Endothelial cell of umbilical vein (primary cell): ENCODE measurements around the gene TMEM135. TPM values are rescaled to one million over a fixed set of nuclear protein-coding genes. Genes with fewer than 3 reads are reported as not detected.

Experiments used
- BruUV-seq: library from RNA; stranded (reverse); fragments of 400-500 nt; replicated peaks from 2 replicates; lab custom pipeline; 2021; lab: Mats Ljungman, UMichigan
- CTCF ChIA-PET: fragments of 300-600, 350-600 bp; sonication (Branson Sonifier 250); formaldehyde crosslinking; loops from one replicate; lab custom pipeline; 2021; ENCODE audit warnings: antibody characterized with exemption, inconsistent platforms; lab: Charles Lee
- POLR2A ChIA-PET: fragments of 300-600, 350-600 bp; sonication (Branson Sonifier 250); formaldehyde crosslinking; loops from one replicate; lab custom pipeline; 2021; ENCODE audit warnings: antibody characterized with exemption, inconsistent platforms; lab: Charles Lee
- DNase-seq: peaks from one replicate; pipeline ENCODE4 v3.0.0-alpha.2; 2011; ENCODE audit warnings: low read depth, low spot score
- FAIRE-seq: peaks from 2 replicates; lab custom pipeline; 2011; peaks lifted over from hg19 to GRCh38; lab: Jason Lieb, UNC
- H2AFZ ChIP-seq: 2 replicates; pipeline ENCODE4 v1.6.0; 2012; ENCODE audit warnings: low read depth, low read length, control low read depth, inconsistent platforms
- H3K27ac ChIP-seq: 2 replicates; pipeline ENCODE4 v1.5.1; 2011; ENCODE audit warnings: low read depth, mild to moderate bottlenecking, control low read depth, low read length, moderate library complexity; ENCODE audit not compliant: insufficient read depth
- H3K27me3 ChIP-seq, 2 experiments: 2 replicates each; pipeline versions ENCODE4 v1.6.0 to v1.6.1; 2011; ENCODE audit warnings: low read length in 2 of 2, mixed read lengths in 1 of 2; ENCODE audit not compliant: control insufficient read depth in 2 of 2, insufficient read depth in 2 of 2
- H3K36me3 ChIP-seq, 2 experiments: 2 replicates in 1 of 2; 3 replicates in 1 of 2; pipeline ENCODE4 v1.5.1; 2011; ENCODE audit warnings: low read length in 2 of 2, mild to moderate bottlenecking in 1 of 2, moderate library complexity in 1 of 2; ENCODE audit not compliant: control insufficient read depth in 2 of 2, insufficient read depth in 2 of 2; ENCODE audit errors: extremely low read depth in 1 of 2
- H3K4me1 ChIP-seq: 3 replicates; pipeline ENCODE4 v1.5.1; 2011; ENCODE audit warnings: mild to moderate bottlenecking, low read length; ENCODE audit not compliant: control insufficient read depth, insufficient read depth; ENCODE audit errors: extremely low read depth
- H3K4me2 ChIP-seq: 2 replicates; pipeline ENCODE4 v1.6.1; 2011; ENCODE audit warnings: low read length, control low read depth, mixed read lengths; ENCODE audit not compliant: insufficient read depth
- H3K4me3 ChIP-seq, 3 experiments: fragments of 200-600 bp in 1 of 3; sonication (generic), shearing (Covaris generic) in 1 of 3; replicated peaks in 1 of 3; 2 replicates each; pipeline ENCODE4 v1.5.1; 2011 to 2016; ENCODE audit warnings: control low read depth in 3 of 3, low read length in 3 of 3, mild to moderate bottlenecking in 2 of 3, inconsistent platforms in 1 of 3, low read depth in 1 of 3, moderate library complexity in 1 of 3; ENCODE audit not compliant: insufficient read depth in 1 of 3
- H3K79me2 ChIP-seq: 2 replicates; pipeline ENCODE4 v1.6.0; 2012; ENCODE audit warnings: low read length, inconsistent platforms; ENCODE audit not compliant: control insufficient read depth, insufficient read depth
- H3K9ac ChIP-seq: replicated peaks from 2 replicates; pipeline ENCODE3; 2011; ENCODE audit warnings: low read length, control low read depth; ENCODE audit not compliant: insufficient read depth; ENCODE audit errors: extremely low read depth
- H3K9me1 ChIP-seq: replicated peaks from 3 replicates; pipeline ENCODE4 v1.6.0; 2011; ENCODE audit warnings: mild to moderate bottlenecking, low read length; ENCODE audit not compliant: control insufficient read depth, insufficient read depth; ENCODE audit errors: extremely low read depth
- H3K9me3 ChIP-seq: replicated peaks from 2 replicates; pipeline ENCODE4 v1.5.1; 2012; ENCODE audit warnings: low read length, inconsistent platforms; ENCODE audit not compliant: control insufficient read depth, insufficient read depth
- H4K20me1 ChIP-seq: replicated peaks from 2 replicates; pipeline ENCODE3; 2011; ENCODE audit warnings: mild to moderate bottlenecking, low read length; ENCODE audit not compliant: control insufficient read depth, insufficient read depth; ENCODE audit errors: extremely low read depth
- EZH2 ChIP-seq: IDR thresholded peaks from 2 replicates; pipeline ENCODE4 v1.6.1; 2012; ENCODE audit warnings: borderline replicate concordance, low read depth, mild to moderate bottlenecking, moderate library complexity, low read length, inconsistent platforms; ENCODE audit not compliant: severe bottlenecking
- FOS ChIP-seq: IDR thresholded peaks from 2 replicates; pipeline ENCODE4 v1.6.1; 2011; ENCODE audit warnings: mild to moderate bottlenecking, low read length, moderate library complexity, borderline replicate concordance; ENCODE audit not compliant: insufficient read depth
- GATA2 ChIP-seq: IDR thresholded peaks from 2 replicates; pipeline ENCODE4 v1.7.0; 2011; ENCODE audit warnings: low read depth, mild to moderate bottlenecking, moderate library complexity, mixed read lengths, low read length; ENCODE audit not compliant: insufficient read length, insufficient read depth
- JUN ChIP-seq: IDR thresholded peaks from 2 replicates; pipeline ENCODE4 v1.6.1; 2011; ENCODE audit warnings: borderline replicate concordance, low read depth; ENCODE audit not compliant: insufficient read length, insufficient read depth
- MYC ChIP-seq: IDR thresholded peaks from one replicate; pipeline ENCODE4 v1.6.1; 2011; ENCODE audit warnings: mild to moderate bottlenecking, low read depth, low read length
- POLR2A ChIP-seq: IDR thresholded peaks from 2 replicates; pipeline ENCODE4 v1.6.1; 2012; ENCODE audit warnings: low read depth, mild to moderate bottlenecking, control low read depth, low read length
- POLR2AphosphoS5 ChIP-seq: IDR thresholded peaks from 2 replicates; pipeline ENCODE4 v1.6.1; 2012; ENCODE audit warnings: low read depth, mild to moderate bottlenecking, control low read depth, low read length, moderate library complexity; ENCODE audit not compliant: insufficient read depth
- dilution Hi-C: fragments of 300-500 bp; cut with MboI; formaldehyde crosslinking; loops from one replicate; pipeline ENCODE4 v1.15.0; 2019; ENCODE audit warnings: low sequenced_read_pairs; ENCODE audit not compliant: extremely low pct_ligation_motif_present
- intact Hi-C: fragments of 100-400 bp; cut with micrococcal nuclease; formaldehyde crosslinking; loops from one replicate; pipeline ENCODE4 v1.10.0; 2022
- polyA plus RNA-seq, 4 experiments: library from polyadenylated mRNA; depleted of rRNA in 3 of 4; stranded (reverse) in 3 of 4; unstranded in 1 of 4; fragments of >200 nt; gene quantifications; 2 replicates each; pipeline versions ENCODE4 v1.2.1 to v1.2.3, GENCODE V29; 2011 to 2012; ENCODE audit warnings: missing spikeins in 1 of 4
- total RNA-seq: library from RNA; stranded (reverse); gene quantifications from 2 replicates; pipeline ENCODE4 v1.2.3, GENCODE V29; 2021
- TF ChIP-seq, protein P1 (sequence below), 2 donors: IDR thresholded peaks; 1 replicate in 1 of 2; 2 replicates in 1 of 2; pipeline ENCODE4 v1.5.1; 2011; ENCODE audit warnings: low read length in 2 of 2, mild to moderate bottlenecking in 2 of 2, moderate library complexity in 2 of 2, control low read depth in 1 of 2, inconsistent platforms in 1 of 2, low read depth in 1 of 2; ENCODE audit not compliant: insufficient read depth in 1 of 2; ENCODE audit errors: extremely low read depth in 1 of 2
- TF ChIP-seq, protein P2 (sequence below): IDR thresholded peaks from 2 replicates; pipeline ENCODE4 v1.6.1; 2011; ENCODE audit not compliant: insufficient read depth, insufficient read length

The TMEM135 gene
- total and polyA plus RNA-seq, 2 donors (not counting 3 experiments of a cell fraction or from before 2014, with no cell fraction given): 12.3 to 33.2 TPM

DNA sequence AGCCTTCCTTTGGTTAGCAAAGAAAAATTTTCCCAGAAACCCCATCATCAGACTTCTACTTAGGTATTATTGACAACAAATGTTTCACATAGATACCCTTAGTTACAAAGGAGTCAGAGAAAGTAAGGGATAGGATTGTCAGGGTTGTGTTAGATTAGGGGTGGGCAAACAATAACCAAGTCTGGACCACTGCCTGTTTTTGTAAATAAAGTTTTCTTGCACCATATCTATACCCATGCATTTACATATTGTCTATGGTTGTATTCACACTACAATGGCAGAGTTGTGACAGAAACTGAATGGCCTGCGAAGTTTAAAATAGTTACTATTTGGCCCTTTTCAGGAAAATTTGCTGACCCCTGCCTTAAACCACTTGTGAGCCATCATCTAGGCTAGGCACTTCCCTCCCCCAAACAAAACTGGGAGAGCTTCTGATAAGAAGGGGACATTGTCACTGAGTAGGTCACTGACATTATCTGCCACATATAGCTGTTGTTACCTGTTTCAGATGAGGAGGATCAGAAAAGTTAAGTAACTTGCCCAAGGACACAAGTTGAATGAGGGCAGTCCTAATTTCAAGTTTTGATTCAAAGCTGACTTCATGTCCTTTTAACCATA is 40.7 kb upstream of the TMEM135 start:
- TF ChIP-seq MYC (no peak), GATA2 (no peak)
- Histone ChIP-seq H3K36me3 (no peaks in the 10 kb centered on the region), H3K4me1 (peaks cover 10% of the 10 kb centered on the region), H3K9ac (no peak overlapping the region), H3K79me2 (no peaks in the 10 kb centered on the region), H4K20me1 (no peaks in the 10 kb centered on the region), H3K4me3 (no peak overlapping the region), H3K9me3 (no peaks in the 10 kb centered on the region), H3K27me3 (no peaks in the 10 kb centered on the region), H2AFZ (no peak overlapping the region), H3K4me2 (no peak overlapping the region), H3K27ac (no peak overlapping the region), H3K9me1 (no peaks in the 10 kb centered on the region)
- no peak for DNase-seq
- FAIRE-seq: no peak
- ChIA-PET POLR2A (no interaction called here), CTCF (interaction anchor here (1.0 to 3.3 kb wide), 7 partner anchors 9 to 292 kb away, joined by 3 to 21 read pairs (median 4); partner anchors contain the start of gene TMEM135)
- no TSS peak for BruUV-seq
- intact Hi-C loops (no loop called here), dilution Hi-C loops (no loop called here)

DNA sequence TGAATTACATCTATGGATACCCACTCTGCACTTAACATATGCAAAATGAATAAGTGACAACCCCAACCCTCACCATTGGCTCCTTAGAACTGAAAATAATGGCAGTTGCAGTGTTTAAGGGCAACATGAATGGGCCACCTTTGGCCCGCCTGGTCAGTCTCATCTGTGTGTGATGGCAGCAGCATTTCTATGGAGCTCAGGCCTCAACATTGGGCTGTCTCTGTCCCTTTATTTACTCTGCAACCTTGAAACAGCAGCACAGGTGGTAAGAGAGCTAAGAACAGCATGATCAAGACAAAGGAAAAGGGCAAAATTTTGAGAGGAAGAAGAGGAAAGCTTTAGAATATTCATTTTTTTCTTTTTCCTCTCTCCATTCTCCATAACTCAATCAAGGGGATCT is 38.3 kb upstream of the TMEM135 start:
- DNase-seq: no peak
- no peak overlapping the region for H3K4me3 ChIP-seq
- no peaks in the 10 kb centered on the region for H3K9me1 ChIP-seq
- H3K27me3 ChIP-seq: no peaks in the 10 kb centered on the region
- ChIA-PET CTCF (interaction anchor here (0.6 to 2.1 kb wide), 5 partner anchors 9 to 60 kb away, joined by 3 to 11 read pairs (median 3); partner anchors contain the start of gene TMEM135), POLR2A (no interaction called here)
- no peaks in the 10 kb centered on the region for H3K36me3 ChIP-seq
- no peak overlapping the region for H3K27ac ChIP-seq
- no TSS peak for BruUV-seq
- H3K9me3 ChIP-seq: no peaks in the 10 kb centered on the region
- no peak for FAIRE-seq
- H3K4me1 ChIP-seq: no peaks in the 10 kb centered on the region
- no peak overlapping the region for H3K9ac ChIP-seq
- TF ChIP-seq POLR2A (no peak), MYC (no peak), EZH2 (no peak), POLR2AphosphoS5 (no peak), GATA2 (no peak), FOS (no peak), JUN (no peak)
- TF ChIP-seq, protein P1, sequence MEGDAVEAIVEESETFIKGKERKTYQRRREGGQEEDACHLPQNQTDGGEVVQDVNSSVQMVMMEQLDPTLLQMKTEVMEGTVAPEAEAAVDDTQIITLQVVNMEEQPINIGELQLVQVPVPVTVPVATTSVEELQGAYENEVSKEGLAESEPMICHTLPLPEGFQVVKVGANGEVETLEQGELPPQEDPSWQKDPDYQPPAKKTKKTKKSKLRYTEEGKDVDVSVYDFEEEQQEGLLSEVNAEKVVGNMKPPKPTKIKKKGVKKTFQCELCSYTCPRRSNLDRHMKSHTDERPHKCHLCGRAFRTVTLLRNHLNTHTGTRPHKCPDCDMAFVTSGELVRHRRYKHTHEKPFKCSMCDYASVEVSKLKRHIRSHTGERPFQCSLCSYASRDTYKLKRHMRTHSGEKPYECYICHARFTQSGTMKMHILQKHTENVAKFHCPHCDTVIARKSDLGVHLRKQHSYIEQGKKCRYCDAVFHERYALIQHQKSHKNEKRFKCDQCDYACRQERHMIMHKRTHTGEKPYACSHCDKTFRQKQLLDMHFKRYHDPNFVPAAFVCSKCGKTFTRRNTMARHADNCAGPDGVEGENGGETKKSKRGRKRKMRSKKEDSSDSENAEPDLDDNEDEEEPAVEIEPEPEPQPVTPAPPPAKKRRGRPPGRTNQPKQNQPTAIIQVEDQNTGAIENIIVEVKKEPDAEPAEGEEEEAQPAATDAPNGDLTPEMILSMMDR (IDR thresholded peaks at IDR 0.05; ENCODE audit: extremely low read depth in 1 of 2, insufficient read depth in 1 of 2, low read depth in 1 of 2, low read length in 2 of 2): no peak
- TF ChIP-seq, protein P2, sequence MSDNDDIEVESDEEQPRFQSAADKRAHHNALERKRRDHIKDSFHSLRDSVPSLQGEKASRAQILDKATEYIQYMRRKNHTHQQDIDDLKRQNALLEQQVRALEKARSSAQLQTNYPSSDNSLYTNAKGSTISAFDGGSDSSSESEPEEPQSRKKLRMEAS: no peak
- intact Hi-C loops (no loop called here), dilution Hi-C loops (no loop called here)
- H4K20me1 ChIP-seq: no peaks in the 10 kb centered on the region
- H3K79me2 ChIP-seq: no peaks in the 10 kb centered on the region
- H3K4me2 ChIP-seq: no peak overlapping the region
- no peak overlapping the region for H2AFZ ChIP-seq
